ENCODE results near the gene GPC6. TPM values are rescaled to one million over a fixed set of nuclear protein-coding genes. Genes with fewer than 3 reads are reported as not detected.

GPC6 gene
- total RNA-seq, 1 experiment from 2014 or later: 5.1 TPM

DNA sequence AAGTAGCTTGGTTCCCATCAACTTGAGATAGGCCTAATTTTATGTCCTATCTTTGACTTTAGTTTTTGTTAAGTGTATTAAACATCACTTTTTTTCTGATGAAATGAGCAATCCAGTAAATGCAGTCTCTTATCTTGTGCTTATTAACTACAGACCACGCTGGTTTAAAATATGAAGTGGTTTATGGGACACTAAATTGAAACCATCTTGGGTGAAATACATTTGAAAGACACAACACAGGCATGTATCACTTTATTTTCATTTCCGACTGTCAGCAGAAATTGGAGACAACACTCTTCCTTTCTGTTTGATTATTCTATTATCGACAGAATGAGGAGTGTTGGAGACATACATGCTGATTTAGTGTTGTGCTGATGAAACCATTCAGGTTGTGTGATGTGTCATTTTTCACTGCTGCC lies 447.7 kb downstream of the GPC6 start:
- no peak for DNase-seq (ENCODE audit: low spot score)

DNA sequence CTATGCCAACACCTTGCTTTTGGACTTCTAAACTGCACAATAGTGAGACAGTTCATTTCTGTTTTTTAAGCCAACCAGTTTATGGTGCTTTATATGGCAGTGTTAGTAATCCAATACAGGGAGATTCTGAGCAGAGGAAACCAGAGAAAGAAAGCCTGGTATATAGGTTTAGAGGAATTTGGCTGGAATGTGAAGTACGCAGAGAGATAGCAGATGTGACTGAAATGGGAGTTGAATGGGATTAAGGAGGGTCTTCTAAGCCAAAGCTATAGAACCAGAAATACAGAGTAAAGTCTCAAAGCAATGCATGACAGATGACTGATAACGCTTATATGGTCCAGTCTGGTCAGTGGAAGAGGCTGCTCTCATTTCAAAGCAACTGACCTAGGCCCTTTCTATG lies 453.7 kb downstream of the GPC6 start:
- no peak for DNase-seq (ENCODE audit: low spot score)

DNA sequence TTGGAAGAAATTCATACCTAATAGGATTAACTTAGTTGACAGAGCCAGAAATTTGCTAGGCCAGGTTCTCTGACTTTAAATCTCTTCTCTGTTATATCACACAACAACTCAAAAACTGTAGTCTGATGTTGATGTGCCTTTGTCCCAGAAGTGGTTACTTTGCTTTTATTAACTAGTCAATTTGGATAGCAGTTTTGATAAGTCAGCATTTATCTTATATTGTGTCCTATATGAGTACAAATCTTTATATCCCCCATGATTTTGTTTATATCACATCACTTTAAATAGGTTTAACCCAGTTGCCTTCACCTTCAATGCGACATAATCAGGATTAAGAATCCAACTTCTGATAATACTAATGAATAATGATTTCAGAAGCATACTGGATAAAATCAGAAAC lies 459.3 kb downstream of the GPC6 start:
- DNase-seq (ENCODE audit: low spot score): no peak

DNA sequence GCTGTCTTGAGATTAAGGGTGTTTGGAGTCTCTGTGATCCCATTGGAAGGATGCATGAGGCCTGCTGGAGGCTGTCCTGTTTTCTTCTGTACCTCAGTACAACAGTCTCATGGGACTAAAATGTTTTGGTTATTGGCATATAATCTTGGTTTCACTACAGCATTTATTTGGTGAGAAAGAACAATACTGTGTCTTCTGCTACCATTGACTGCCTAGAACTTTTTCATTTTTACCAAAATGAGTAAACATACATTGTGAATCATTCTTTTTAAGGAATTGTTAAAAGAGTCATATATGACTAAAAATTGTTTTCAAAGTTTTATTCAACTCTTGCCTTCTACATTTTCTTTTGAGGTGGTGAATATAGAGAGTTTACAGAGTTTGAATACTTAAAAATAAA lies 459.8 kb downstream of the GPC6 start:
- DNase-seq (ENCODE audit: low spot score): no peak

DNA sequence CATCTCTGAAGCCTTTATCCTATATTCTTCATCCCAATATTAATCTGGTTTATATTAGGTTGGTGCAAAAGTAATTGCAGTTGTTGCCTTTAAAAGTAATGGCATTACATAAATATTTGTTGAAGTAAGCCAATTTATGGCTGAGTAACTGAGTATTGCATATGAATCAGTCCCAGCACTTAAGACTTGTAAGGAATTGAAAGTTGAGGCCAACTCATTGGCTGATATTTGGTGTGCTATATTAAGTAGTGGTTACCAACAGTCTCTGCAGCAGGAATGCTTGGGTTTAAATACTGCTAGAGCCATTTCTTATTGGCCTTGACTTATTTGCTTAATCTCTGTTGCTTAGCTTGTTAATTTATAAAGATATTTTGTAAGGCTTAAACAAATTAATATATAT lies 460.7 kb downstream of the GPC6 start:
- no peak for DNase-seq (ENCODE audit: low spot score)

DNA sequence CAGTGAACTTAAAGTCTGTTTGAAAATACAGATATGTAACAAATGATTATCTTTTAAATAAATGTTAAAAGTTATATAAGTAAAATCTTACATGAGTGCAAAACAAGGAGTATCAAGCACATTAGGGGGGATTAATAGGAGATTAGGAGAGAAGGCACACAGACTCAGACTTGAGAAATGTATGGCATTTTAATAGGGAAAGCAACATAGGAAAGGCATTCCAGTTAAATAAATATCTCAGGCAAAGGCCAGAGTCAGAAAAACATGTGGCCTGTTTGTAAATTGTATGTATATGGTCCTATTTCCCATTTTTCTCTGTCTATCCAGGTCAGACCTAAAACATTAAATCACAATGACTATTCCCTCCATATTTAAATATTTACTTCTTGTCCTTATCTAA lies 462.7 kb downstream of the GPC6 start:
- no peak for DNase-seq (ENCODE audit: low spot score)

DNA sequence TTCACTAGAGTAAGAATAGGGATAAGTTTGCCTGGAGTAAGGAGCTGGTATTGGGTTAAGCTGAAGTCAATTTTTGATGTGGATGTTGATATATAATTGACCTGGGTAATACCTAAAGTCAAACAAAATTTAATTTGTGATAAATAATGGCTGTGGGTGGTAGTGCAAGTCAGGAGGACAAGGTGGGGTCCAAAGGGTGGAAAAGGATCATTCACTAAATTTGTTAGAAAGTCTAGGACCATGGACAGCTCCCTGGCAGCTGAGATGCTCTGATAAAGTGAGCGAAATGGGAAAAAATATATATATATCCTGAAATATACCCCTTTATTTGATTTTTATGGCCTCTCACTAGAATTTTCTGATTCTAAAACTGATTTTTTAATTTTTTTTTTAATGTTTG lies 463.5 kb downstream of the GPC6 start:
- DNase-seq (ENCODE audit: low spot score): peak; percentile 33

DNA sequence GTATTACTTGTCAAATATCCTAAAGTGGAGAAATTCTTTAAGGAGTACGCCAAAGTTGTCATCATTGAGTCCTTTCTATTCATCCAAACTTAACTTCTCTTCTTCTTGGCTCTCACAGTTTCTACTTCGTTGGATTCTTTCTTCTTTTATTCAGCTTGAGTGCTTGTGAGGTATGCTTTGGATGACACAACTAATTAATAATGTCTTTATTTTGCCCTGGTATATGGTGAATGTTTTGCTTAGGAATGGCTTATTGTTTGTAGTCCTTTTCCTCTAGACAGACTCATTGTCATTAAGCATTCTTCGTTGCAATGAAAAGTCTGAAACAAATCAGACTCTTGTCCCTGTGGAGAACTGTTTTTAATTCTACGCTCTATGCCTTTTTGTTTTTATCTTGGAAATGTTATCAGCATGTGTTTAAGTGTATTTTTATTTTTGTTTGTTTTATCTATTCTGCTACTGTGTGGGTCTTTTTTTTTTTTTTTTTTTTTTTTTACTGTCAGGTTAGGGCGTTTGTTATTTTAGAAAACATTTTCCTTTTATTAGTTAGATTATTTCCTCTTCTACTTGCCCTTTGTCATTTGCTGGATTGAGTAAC lies 471.5 kb downstream of the GPC6 start:
- no peak for DNase-seq (ENCODE audit: low spot score)

DNA sequence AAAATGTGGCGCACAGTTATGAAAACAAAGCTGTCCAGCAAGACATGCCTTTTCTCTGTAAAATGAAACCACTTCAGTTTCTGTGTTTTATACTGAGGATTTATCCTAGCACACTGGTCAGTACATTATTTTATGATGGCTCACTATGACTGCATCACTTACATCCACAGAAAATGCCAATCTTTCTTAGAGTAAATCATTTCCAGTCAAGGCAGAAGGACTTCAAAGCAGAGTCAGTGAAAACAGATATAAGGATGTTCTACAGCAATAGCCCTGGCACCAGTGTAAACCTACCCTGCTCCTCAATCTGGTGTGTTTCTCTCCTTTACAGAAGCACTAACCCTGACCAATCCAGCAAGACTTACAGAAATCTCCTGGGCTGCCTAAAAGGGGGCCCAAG lies 473.5 kb downstream of the GPC6 start:
- no peak for DNase-seq (ENCODE audit: low spot score)

DNA sequence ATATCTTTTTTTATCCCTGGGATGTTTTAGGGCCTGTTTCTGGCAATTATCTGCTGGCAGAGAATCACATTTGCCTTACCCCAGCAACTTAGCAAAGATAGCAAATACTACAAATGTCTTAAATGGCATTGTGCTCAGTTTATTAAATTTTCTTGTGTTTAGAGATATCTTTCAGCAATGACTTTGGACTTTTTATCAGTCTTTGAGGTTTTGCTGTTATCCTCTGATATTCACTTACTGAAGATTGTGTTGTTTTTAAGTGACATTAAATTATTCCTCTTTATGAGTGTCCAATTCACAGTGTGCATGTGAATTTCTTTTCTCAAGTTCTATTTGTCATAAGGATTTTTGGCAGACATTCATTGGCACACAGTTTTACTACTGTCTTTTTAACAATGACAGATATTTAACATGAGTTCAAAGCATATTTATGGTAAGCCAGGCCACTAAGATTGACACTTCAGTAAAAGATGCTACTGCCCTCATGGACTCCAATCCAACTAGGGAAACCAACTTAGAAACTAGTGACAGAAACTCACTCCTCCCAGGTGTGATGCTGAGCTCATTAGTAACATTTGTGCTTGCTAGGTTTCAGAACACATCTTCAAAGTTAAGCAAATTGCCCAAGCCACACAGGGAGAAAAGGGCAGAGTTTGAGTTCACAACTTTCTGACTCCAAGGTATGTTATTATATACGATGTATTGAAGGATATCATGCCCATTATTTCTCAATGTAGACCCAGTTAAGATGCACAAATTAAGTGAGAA lies 481.9 kb downstream of the GPC6 start:
- DNase-seq (ENCODE audit: low spot score): no peak

DNA sequence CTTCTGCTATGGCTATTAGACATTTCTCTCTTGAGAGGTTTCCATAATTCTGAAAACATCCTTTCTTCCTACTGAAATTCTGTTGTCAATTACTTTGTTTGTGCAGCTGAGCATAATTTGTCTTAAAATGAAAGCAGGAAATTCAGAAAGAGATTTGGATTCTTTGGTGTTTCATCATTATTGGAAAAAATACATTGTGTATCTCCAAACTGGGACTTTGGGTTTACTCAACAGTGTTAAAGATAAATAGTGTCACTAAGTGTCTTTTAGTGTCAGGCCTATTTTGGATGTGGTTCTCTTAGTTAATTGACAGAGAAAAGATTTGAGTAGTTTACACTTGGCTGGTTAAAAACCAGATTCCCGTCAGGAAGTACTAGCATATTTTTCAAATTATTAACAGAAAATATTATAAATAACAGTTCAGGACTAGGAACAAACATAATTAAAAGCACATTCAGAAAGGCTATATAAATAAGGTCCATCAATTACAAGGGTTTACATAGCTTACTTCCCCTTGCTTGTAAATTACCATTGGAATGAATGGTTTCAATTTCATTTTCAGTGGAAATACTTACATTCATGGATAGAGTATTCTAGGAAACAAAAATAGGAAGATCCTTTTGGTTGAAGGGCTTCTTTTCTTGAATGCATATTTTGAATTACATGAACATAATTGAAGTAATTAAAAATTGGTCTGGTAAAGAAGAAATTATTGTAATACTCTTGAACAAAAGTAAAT lies 483.1 kb downstream of the GPC6 start:
- DNase-seq (ENCODE audit: low spot score): no peak

DNA sequence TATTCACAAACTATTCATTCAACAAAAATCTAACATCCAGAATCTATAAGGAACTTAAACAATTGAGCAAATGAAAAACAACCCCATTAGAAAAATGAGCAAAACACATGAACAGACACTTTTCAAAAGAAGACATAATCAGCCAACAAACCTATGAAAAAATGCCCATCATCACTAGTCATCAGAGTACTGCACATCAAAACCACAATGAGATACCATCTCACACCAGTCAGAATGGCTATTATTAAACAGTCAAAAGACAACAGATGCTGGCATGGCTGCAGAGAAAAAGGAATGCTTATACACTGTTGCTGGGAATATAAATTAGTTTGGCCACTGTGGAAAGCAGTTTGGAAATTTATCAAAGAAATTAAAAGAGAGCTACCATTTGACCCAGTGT lies 487.6 kb downstream of the GPC6 start:
- DNase-seq (ENCODE audit: low spot score): no peak

DNA sequence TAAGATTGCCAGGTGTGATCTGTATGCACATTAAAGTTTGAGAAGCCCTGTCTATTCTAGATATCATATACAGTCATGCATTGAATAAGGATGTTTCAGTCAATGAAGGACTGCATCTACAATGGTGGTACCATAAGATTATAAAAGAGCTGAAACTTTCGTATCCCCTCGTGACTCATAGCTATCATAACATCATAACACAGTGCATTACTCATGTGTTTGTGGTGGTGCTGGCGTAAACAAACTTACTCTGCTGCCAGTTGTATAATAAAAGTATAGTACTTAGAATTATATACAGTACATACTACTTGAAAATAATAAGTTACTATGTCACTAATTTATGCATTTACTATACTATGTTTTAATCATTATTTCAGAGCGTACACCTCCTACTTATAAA lies 489.3 kb downstream of the GPC6 start:
- no peak for DNase-seq (ENCODE audit: low spot score)

DNA sequence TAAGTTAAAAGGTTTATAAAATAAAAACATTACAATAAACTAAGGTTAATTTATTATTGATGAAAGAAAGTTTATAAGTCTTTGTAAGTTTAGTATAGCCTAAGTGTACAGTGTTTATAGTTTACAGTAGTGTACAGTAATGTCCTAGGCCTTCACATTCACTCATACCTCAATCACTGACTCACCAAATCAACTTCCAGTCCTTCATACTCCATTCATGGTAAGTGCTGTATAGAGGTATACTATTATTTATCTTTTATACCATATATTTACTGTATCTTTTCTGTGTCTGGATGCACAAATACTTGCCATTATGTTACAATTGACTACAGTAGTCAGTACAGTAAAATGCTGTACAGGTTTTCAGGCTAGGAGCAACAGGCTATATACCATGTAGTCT lies 490.0 kb downstream of the GPC6 start:
- no peak for DNase-seq (ENCODE audit: low spot score)

DNA sequence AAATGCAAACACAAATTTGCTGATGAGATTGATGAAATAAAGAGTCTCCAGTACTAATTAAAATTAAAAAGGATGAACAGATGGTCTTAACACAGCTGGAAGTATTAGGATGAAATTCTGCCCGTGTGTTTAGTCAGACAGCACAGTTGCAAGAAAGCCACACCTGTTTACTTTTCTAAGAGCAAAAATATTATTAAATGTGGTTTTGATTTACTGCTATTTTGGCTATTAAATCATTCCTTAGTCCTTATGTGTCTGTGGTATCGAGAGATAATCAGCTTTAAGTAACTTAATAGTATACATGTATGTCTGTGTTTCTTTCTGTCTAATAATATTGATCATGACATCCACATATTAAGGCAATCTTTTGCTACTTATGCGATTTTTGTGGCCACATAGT lies 494.9 kb downstream of the GPC6 start:
- no peak for DNase-seq (ENCODE audit: low spot score)

DNA sequence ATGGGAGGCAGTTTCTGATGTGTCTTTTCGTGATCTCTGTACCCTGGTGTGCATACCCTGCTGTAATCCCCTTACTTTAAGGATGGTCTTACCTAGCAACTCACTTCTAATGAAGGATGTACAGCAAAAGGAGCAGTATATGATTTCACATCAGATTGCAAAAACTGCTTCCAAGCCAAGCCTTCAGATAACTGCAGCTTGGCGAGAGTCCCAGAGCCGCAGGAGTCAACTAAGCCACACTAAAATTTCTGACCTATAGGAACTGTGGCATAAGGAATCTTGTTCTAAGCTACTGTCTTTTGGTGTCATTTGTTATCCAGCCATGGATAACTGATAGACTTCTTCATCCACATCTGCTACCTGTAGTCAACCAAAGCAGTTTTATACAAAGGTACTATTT lies 496.7 kb downstream of the GPC6 start:
- no peak for DNase-seq (ENCODE audit: low spot score)

DNA sequence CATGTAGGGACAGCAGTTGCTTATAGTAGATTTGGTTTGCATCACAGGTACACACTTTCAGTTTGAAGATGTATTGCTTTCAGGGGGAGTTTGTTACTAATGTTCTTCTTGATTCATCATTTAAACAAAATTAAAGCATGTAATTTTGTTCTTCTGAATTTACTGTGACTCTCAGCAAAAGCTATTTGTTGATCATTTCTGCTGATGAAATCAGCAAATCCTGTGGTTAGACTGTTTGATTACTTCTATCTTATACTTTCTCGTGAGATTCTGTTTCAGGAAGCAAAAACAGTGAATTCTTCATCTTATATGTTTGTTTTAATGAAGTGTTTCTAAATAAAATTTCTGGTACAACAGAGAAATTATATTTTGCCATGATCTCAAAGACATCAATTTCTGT lies 497.6 kb downstream of the GPC6 start:
- no peak for DNase-seq (ENCODE audit: low spot score)

DNA sequence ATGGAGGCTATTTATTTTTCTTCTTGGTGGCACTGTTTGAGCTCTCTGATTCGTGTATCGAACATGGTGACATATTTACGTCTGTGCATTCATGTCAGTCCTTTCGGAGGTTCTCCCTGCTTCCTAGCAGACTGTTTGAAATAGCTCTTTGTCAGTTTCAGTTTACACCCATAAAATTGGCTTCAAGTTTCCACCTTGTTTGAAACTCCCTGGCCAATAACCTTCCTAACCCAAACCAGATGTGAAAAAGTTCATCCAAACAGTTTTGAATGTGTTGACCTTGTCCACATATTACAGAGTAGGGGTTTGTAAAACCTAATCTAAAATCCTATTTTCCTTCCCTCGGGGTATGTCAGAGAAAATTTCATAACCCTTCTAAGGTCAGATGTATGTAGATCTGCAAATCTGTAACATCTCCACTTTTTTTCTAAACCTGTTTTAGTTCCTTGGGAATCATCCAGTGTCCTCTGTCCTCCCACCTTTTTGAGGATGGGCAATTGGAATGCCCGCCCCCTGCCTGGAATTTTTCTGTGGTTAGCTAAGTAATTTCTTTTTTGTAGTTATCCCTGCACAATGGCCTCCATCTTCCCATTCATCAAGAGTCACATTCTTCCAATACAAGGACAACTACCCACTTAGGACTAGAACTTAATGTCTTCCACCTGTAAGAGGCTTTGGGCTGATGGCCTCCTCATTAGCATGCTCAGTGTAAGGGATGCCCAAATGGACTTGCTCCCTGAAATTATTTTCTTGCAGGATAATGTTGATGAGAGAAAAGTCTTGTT lies 499.8 kb downstream of the GPC6 start:
- DNase-seq (ENCODE audit: low spot score): no peak

DNA sequence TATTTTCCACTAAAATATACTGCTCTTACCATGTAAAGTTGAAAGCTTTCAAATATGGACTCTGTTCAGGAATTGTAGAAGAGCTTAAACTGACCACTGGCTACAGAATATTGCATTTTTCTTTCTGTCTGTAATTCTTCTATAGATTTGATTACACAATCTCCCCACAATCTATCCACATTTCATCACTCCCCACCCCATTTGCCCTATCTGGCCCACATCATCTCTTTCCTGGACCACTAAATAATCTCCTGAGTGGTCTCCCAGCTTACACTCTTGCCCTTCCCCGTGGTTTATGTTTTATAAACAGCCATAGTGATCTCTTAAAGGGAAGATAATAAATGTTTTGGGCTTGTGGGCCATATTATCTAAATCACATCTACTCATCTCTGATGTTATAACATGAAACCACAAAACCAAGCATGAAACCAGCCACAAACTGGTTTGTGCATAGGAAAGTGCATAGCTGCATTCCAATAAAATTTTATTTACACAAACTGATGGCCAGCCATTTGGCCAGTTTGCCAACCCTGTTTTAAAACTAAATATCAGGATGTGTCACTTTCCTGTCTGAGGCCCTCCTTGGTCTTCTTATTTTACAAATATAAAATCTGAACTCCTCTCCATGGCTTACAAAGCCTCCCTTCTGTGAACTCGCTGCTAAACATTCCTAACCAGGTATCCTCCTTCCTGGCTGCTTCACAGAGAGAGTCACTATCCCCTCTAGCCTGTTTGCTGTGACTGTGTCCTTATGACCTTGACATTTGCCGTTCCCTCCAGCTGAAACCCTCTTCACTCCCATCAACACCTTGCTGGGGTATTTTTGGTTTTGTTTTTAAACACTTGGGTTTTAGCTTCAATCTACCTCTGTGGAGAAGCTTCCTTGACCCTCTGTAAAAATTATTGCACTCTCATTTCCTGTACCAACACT lies 500.9 kb downstream of the GPC6 start:
- DNase-seq (ENCODE audit: low spot score): peak; percentile 40

DNA sequence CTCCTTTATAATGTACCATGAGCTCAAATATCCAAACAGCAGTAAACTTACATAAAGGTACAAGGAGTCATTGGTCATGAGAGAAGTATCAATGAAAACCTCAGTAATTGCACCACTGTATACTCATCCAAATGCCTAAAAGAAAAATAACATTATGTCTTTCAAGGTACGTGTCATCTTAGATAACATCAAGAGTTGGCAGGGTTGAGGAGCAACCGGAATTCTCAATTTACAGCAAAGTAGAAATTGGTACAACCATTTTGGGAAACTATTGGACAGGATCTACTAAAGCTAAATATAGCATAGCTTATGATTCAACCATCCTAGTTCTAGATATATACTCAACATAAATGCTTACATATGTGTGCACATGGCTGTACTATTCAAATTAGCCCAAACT lies 502.8 kb downstream of the GPC6 start:
- no peak for DNase-seq (ENCODE audit: low spot score)

DNA sequence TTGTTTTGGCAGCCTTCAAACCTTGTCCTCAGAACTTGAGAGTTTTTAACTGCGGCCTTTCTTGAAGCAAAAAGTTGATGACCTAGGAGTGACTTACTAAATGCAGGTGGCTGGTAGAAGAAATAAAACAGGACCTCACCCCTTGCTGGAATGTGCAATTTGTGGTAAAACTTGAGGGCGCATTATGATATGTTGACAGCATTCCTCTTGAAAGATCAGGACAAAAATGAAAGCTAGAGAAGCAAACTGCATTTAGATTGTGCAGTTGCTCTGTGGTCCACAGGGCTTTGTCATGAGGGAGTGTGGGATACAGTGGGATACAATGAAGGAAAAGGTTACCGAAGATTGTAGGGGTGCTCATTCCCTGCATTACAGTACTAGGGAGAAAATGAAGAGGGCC lies 504.2 kb downstream of the GPC6 start:
- peak; percentile 62 for DNase-seq (ENCODE audit: low spot score)

Data from A172 (cell line).